HEK293T (cell line): ENCODE results near the gene ZDHHC24.

Experiments used
- ARNT ChIP-seq: fragments of 450-650 bp; IDR thresholded peaks from 2 replicates; pipeline ENCODE4 v1.6.1; 2017; ENCODE audit warnings: mild to moderate bottlenecking
- BHLHE40 ChIP-seq: fragments of 450-650 bp; IDR thresholded peaks from 2 replicates; pipeline ENCODE4 v1.6.1; 2016; ENCODE audit warnings: mild to moderate bottlenecking, moderate library complexity, borderline replicate concordance
- FOXK2 ChIP-seq: fragments of 450-650 bp; IDR thresholded peaks from 2 replicates; pipeline ENCODE4 v1.6.1; 2016; ENCODE audit warnings: mild to moderate bottlenecking
- HDGF ChIP-seq: fragments of 450-650 bp; IDR thresholded peaks from 2 replicates; pipeline ENCODE4 v1.6.1; 2017; ENCODE audit warnings: antibody characterized with exemption, borderline replicate concordance
- LEF1 ChIP-seq: fragments of 450-650 bp; IDR thresholded peaks from 2 replicates; pipeline ENCODE4 v1.6.1; 2017; ENCODE audit warnings: mild to moderate bottlenecking, borderline replicate concordance
- NFRKB ChIP-seq: fragments of 450-650 bp; IDR thresholded peaks from 2 replicates; pipeline ENCODE4 v1.6.1; 2016; ENCODE audit warnings: mild to moderate bottlenecking, moderate library complexity
- PKNOX1 ChIP-seq: fragments of 450-650 bp; IDR thresholded peaks from 2 replicates; pipeline ENCODE4 v1.6.1; 2016
- SP1 ChIP-seq: fragments of 450-650 bp; IDR thresholded peaks from 2 replicates; pipeline ENCODE4 v1.6.1; 2017
- SUZ12 ChIP-seq: fragments of 450-650 bp; IDR thresholded peaks from 2 replicates; pipeline ENCODE4 v1.6.1; 2016; ENCODE audit warnings: mild to moderate bottlenecking
- ZNF384 ChIP-seq: fragments of 450-650 bp; IDR thresholded peaks from 2 replicates; pipeline ENCODE4 v1.6.1; 2016

DNA sequence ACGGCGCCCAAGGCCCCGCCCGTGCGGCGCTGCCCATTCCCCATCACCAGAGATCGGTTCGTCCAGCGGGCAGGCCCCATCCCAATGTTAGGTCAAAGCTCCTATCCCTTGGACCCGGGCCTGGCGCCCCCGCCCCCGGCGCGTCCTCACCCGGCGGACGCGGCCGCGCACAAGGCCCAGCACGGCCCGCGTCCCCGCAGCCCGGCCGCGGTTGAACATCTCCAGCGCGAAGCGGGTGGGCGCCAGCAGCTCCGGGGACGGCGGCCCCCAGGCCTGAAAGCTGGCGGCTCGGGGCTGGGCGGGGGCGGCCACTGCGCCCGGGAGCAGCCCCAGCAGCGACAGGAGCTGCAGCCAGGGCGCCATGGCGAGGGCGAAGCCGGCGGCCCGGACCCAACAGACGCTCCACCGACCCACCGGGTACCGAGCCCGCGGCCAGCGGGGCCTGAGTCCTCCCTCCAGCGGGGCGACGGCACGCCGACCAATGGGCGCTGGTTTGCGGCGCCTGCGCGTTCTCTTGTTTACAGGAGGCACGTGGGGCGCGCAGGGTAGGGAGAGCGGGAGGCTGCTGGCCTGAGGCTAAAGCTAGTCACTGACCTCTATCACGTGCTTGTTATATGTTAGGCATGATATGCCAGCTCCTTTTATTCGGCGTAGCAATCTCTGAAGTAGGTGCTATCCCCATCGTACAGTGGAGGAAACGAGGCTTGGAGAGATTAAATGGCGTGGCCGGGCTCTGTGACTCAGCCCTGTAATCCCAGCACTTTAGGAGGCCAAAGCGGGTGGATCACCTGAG is 22.5 kb upstream of the ZDHHC24 start, which contains the start of gene CTSF:
- TF ChIP-seq BHLHE40 (no peak), NFRKB (no peak), SUZ12 (no peak), ZNF384 (no peak), FOXK2 (no peak), ARNT (no peak), LEF1 (no peak), SP1 (no peak), HDGF (no peak), PKNOX1 (no peak)
